K562 (cell line): Measurements from ENCODE around the gene DMD. TPM values are rescaled to one million over a fixed set of nuclear protein-coding genes. Genes with fewer than 3 reads are reported as not detected.
A peak's percentile ranks its signal among the peaks of the same experiment; 100 is the strongest.

Source experiments
- ATAC-seq: fragments of 200-7000 bp; cut with Tn5 transposase; 3 replicates; pipeline ENCODE4 v1.9.1; 2020; ENCODE audit warnings: moderate library complexity
- BruUV-seq: library from RNA; stranded (reverse); fragments of 400-500 nt; replicated peaks from 2 replicates; lab custom pipeline; 2021; lab: Mats Ljungman, UMichigan
- CTCF ChIA-PET: fragments of 300-600 bp; formaldehyde crosslinking; extraction: SDS; loops from one replicate; lab custom pipeline; 2021; ENCODE audit warnings: low intra/inter-chr PET ratio; lab: Yijun Ruan, JAX
- POLR2A ChIA-PET: fragments of 300-600, 350-650 bp; sonication (Branson Sonifier 250); formaldehyde crosslinking; extraction: SDS; loops from one replicate; lab custom pipeline; 2021; ENCODE audit warnings: antibody characterized with exemption, inconsistent platforms; lab: Yijun Ruan, JAX
- DNase-seq, 4 experiments: peaks; one replicate each; pipeline versions ENCODE4 v3.0.0 to v3.0.0-alpha.2; 2011 to 2018; ENCODE audit warnings: low spot score in 3 of 4, mixed read lengths in 3 of 4; ENCODE audit errors: extremely low read depth in 1 of 4
- FAIRE-seq: peaks from 2 replicates; lab custom pipeline; 2011; peaks lifted over from hg19 to GRCh38; lab: Jason Lieb, UNC
- H2AFZ ChIP-seq: 2 replicates; pipeline ENCODE4 v1.6.0; 2011; ENCODE audit warnings: low read depth, low read length, control low read depth, inconsistent platforms
- H3K27ac ChIP-seq: fragments of 200-600 bp; 3 replicates; pipeline ENCODE4 v1.8.0; 2011; ENCODE audit warnings: low read depth, mild to moderate bottlenecking, control low read depth, inconsistent platforms, low read length, moderate library complexity, mixed read lengths; ENCODE audit errors: extremely low read depth
- H3K27me3 ChIP-seq, 2 experiments: fragments of 300-600 bp in 1 of 2; 2 replicates in 1 of 2; 3 replicates in 1 of 2; pipeline versions ENCODE4 v1.6.0 to v1.8.0; 2011; ENCODE audit warnings: inconsistent platforms in 2 of 2, low read length in 2 of 2, mild to moderate bottlenecking in 1 of 2, mixed read lengths in 1 of 2, moderate library complexity in 1 of 2; ENCODE audit not compliant: control insufficient read depth in 2 of 2, insufficient read depth in 2 of 2
- H3K36me3 ChIP-seq: fragments of 300-600 bp; 3 replicates; pipeline ENCODE4 v1.8.0; 2011; ENCODE audit warnings: mild to moderate bottlenecking, low read length, inconsistent platforms; ENCODE audit not compliant: control insufficient read depth, insufficient read depth
- H3K4me1 ChIP-seq, 2 experiments: fragments of 200-600 bp in 1 of 2; replicated peaks in 1 of 2; 2 replicates in 1 of 2; 3 replicates in 1 of 2; pipeline versions ENCODE4 v1.5.1 to v1.8.0; 2011; ENCODE audit warnings: inconsistent platforms in 2 of 2, low read length in 2 of 2, mild to moderate bottlenecking in 1 of 2, mixed read lengths in 1 of 2, moderate library complexity in 1 of 2; ENCODE audit not compliant: control insufficient read depth in 2 of 2, insufficient read depth in 2 of 2
- H3K4me2 ChIP-seq: 2 replicates; pipeline ENCODE4 v1.6.1; 2011; ENCODE audit warnings: low read length, control low read depth, inconsistent platforms, mixed read lengths; ENCODE audit not compliant: insufficient read depth
- H3K4me3 ChIP-seq: fragments of 200-600 bp; sonication (generic), shearing (Covaris generic); 2 replicates; pipeline ENCODE4 v1.5.1; 2016; ENCODE audit warnings: control low read depth, inconsistent platforms
- H3K79me2 ChIP-seq: fragments of 200-600 bp; 3 replicates; pipeline ENCODE4 v1.8.0; 2011; ENCODE audit warnings: low read length, inconsistent platforms; ENCODE audit not compliant: control insufficient read depth, insufficient read depth
- H3K9ac ChIP-seq, 2 experiments: 2 replicates each; pipeline versions ENCODE4 v1.6.0 to v1.6.1; 2011; ENCODE audit warnings: low read depth in 2 of 2, low read length in 2 of 2, control low read depth in 1 of 2, inconsistent platforms in 1 of 2, mild to moderate bottlenecking in 1 of 2, mixed read lengths in 1 of 2; ENCODE audit not compliant: insufficient read depth in 1 of 2
- H3K9me1 ChIP-seq: one replicate; pipeline ENCODE4 v1.6.0; 2011; ENCODE audit warnings: inconsistent platforms, mild to moderate bottlenecking, low read length, moderate library complexity; ENCODE audit not compliant: control insufficient read depth, insufficient read depth
- H3K9me3 ChIP-seq: replicated peaks from 2 replicates; pipeline ENCODE4 v1.5.1; 2011; ENCODE audit warnings: low read depth, low read length, inconsistent platforms; ENCODE audit not compliant: control insufficient read depth, insufficient read depth
- H4K20me1 ChIP-seq: replicated peaks from 2 replicates; pipeline ENCODE4 v1.6.1; 2011; ENCODE audit warnings: low read length, inconsistent platforms, mixed read lengths; ENCODE audit not compliant: control insufficient read depth, insufficient read depth
- ATF3 ChIP-seq, 2 experiments: fragments of 450-650 bp in 1 of 2; sonication (generic) in 1 of 2; formaldehyde crosslinking in 1 of 2; IDR thresholded peaks in 1 of 2; conservative IDR thresholded peaks in 1 of 2; 2 replicates each; pipeline versions ENCODE4 v1.6.1 to v1.8.1; 2016 to 2023; ENCODE audit warnings: mild to moderate bottlenecking in 2 of 2, moderate library complexity in 2 of 2, inconsistent platforms in 1 of 2, missing genetic modification reagents in 1 of 2
- CEBPG ChIP-seq, 3 experiments: fragments of 200-800 bp in 1 of 3; sonication (Bioruptor generic) in 1 of 3; sonication (generic) in 1 of 3; formaldehyde crosslinking in 1 of 3; IDR thresholded peaks in 2 of 3; conservative IDR thresholded peaks in 1 of 3; 2 replicates each; pipeline versions ENCODE4 v1.6.1 to v1.8.0; 2016 to 2022; ENCODE audit warnings: missing compliant biosample characterization in 2 of 3, missing genetic modification characterization in 2 of 3, mild to moderate bottlenecking in 1 of 3, missing genetic modification reagents in 1 of 3
- ETV1 ChIP-seq: fragments of 450-650 bp; conservative IDR thresholded peaks from 2 replicates; pipeline ENCODE4 v1.6.1; 2016; ENCODE audit warnings: missing genetic modification characterization, control low read depth, low read depth, missing compliant biosample characterization
- FOSL1 ChIP-seq: fragments of 200-800 bp; sonication (Bioruptor generic); conservative IDR thresholded peaks from 2 replicates; pipeline ENCODE4 v1.6.1; 2016; ENCODE audit warnings: missing genetic modification characterization, missing compliant biosample characterization
- POLR2A ChIP-seq: fragments of 450-650 bp; conservative IDR thresholded peaks from 2 replicates; pipeline ENCODE4 v1.6.1; 2016
- ZFP1 ChIP-seq: fragments of 450-650 bp; formaldehyde crosslinking; IDR thresholded peaks from 2 replicates; pipeline ENCODE4 v1.4.0; 2020; ENCODE audit warnings: mild to moderate bottlenecking, mixed read lengths
- WGBS: fragments of 100-300 bp; shearing (Covaris generic); methylation state at CpG from one replicate; pipeline ENCODE4 v1.1.6; 2016; ENCODE audit warnings: low coverage, mixed read lengths; ENCODE audit not compliant: insufficient coverage; ENCODE audit errors: missing lambda C conversion rate; 5-methylcytosine and 5-hydroxymethylcytosine counted together
- in situ Hi-C: fragments of 300-500 bp; cut with MboI; formaldehyde crosslinking; loops from 4 replicates; pipeline ENCODE4 v1.15.0; 2018; ENCODE audit warnings: inconsistent platforms, mixed read lengths
- intact Hi-C: fragments of 100-400 bp; cut with micrococcal nuclease; formaldehyde crosslinking; loops from 2 replicates; pipeline ENCODE4 v1.14.2; 2022
- polyA plus RNA-seq, 8 experiments: library from polyadenylated mRNA; depleted of rRNA in 4 of 8; stranded (reverse) in 5 of 8; unstranded in 3 of 8; fragments of >200 nt; fragmentation: Nextera tagmentation in 2 of 8; fragmentation: Illumina TruSeq in 1 of 8; extraction: Ambion mirVana in 2 of 8; extraction: Trizol in 1 of 8; gene quantifications; 2 replicates each; pipeline versions ENCODE4 v1.2.1 to v1.2.3, GENCODE V29; 2011 to 2014; ENCODE audit warnings: inconsistent platforms in 1 of 8, missing spikeins in 1 of 8
- total RNA-seq, 7 experiments: library from RNA; depleted of rRNA in 6 of 7; stranded (reverse); fragments of >200 nt in 6 of 7; fragmentation: Illumina TruSeq in 2 of 7; extraction: Trizol in 2 of 7; gene quantifications; 2 replicates each; pipeline versions ENCODE4 v1.2.1 to v1.2.3, GENCODE V29; 2011 to 2021; ENCODE audit warnings: low replicate concordance in 1 of 7

DMD gene
- total and polyA plus RNA-seq, 9 of the 15 experiments (the other 6 are each of a cell fraction or from before 2014, with no cell fraction given), result 3.8 to 20.4 (median 11.4) TPM

GRCh38 chrX:31609130-31609529 is 1602.2 kb downstream of the DMD start:
- no peak for DNase-seq
- no peak for FAIRE-seq
- no peak overlapping the region for H3K27ac ChIP-seq
- no peak overlapping the region for H3K4me3 ChIP-seq
- H3K9ac ChIP-seq, result no peak overlapping the region
- intact Hi-C loops (no loop called here), in situ Hi-C loops (no loop called here)
- H3K36me3 ChIP-seq, result no peaks in the 10 kb centered on the region
- H3K4me2 ChIP-seq, result no peak overlapping the region
- H2AFZ ChIP-seq, result no peak overlapping the region
- no peaks in the 10 kb centered on the region for H3K27me3 ChIP-seq
- whole genome bisulfite sequencing, result 35% methylated on average over 4 of the region's 4 CpGs
- CTCF ChIA-PET, result no interaction called here
- no peaks in the 10 kb centered on the region for H3K79me2 ChIP-seq
- no peaks in the 10 kb centered on the region for H3K4me1 ChIP-seq
- no TSS peak for BruUV-seq
- H3K9me3 ChIP-seq, result no peaks in the 10 kb centered on the region
- TF ChIP-seq FOSL1 (tag) (peak; percentile 27; the same call in 1 of the 2 replicates), ETV1 (tag) (0 out of 2 replicates have a peak, but pooled peaks have one; percentile 15), ZFP1 (CRISPR knock-in tag) (no peak), POLR2A (no peak), ATF3 (IDR thresholded peaks at IDR 0.05) (0 out of 2 replicates have a peak, but pooled peaks have one; percentile 30), ATF3 (CRISPR knock-in tag; conservative IDR thresholded peaks at IDR 0.05) (no peak), CEBPG (CRISPR knock-in tag; IDR thresholded peaks at IDR 0.05) (no peak), CEBPG (tag; conservative IDR thresholded peaks at IDR 0.05 in 1 of 2, IDR thresholded peaks at IDR 0.05 in 1 of 2) (peak; percentile 39 to 84; a peak in 2 of 4 replicates)
- H3K9me1 ChIP-seq, result no peaks in the 10 kb centered on the region
- no peaks in the 10 kb centered on the region for H4K20me1 ChIP-seq
- ATAC-seq, result no peak
- POLR2A ChIA-PET, result no interaction called here
